IPS-18c (cell line): Measurements from ENCODE around the gene ARHGEF33.
"Not testable (repeated sequence)": the region's sequence is repeated elsewhere in the genome, so short reads cannot be mapped to it uniquely, and the experiment has no call there.

Experiments used
- H3K4me3 ChIP-seq: 2 replicates; pipeline ENCODE4 v1.7.0; 2013; ENCODE audit warnings: low read depth, mild to moderate bottlenecking, low read length, moderate library complexity; ENCODE audit not compliant: insufficient read depth
- H3K9me3 ChIP-seq: one replicate; pipeline ENCODE4 v1.6.1; 2013; ENCODE audit warnings: mild to moderate bottlenecking, low read length, moderate library complexity; ENCODE audit not compliant: control insufficient read depth, insufficient read depth

Gene ARHGEF33

GRCh38 chr2:38900726-38901125 lies 11.1 kb downstream of the ARHGEF33 start:
- no peaks in the 10 kb centered on the region for H3K9me3 ChIP-seq
- no peak overlapping the region for H3K4me3 ChIP-seq

- no peak overlapping the region for H3K4me3 ChIP-seq
- H3K9me3 ChIP-seq, result no peaks in the 10 kb centered on the region
Measured at GRCh38 chr2:38905251-38905650, 15.6 kb downstream of the ARHGEF33 start.

- Histone ChIP-seq H3K9me3 (no peaks in the 10 kb centered on the region), H3K4me3 (no peak overlapping the region)
Measured at GRCh38 chr2:38907242-38907641, 17.6 kb downstream of the ARHGEF33 start.

- no peaks in the 10 kb centered on the region for H3K9me3 ChIP-seq
- no peak overlapping the region for H3K4me3 ChIP-seq
Measured at GRCh38 chr2:38907743-38908562, 18.3 kb downstream of the ARHGEF33 start.

GRCh38 chr2:38909872-38910271 lies 20.2 kb downstream of the ARHGEF33 start:
- Histone ChIP-seq H3K9me3 (no peaks in the 10 kb centered on the region), H3K4me3 (no peak overlapping the region)

- no peaks in the 10 kb centered on the region for H3K9me3 ChIP-seq
- H3K4me3 ChIP-seq, result no peak overlapping the region
Measured at GRCh38 chr2:38911191-38911590, 21.5 kb downstream of the ARHGEF33 start.

- H3K4me3 ChIP-seq, result no peak overlapping the region
- H3K9me3 ChIP-seq, result no peaks in the 10 kb centered on the region
Measured at GRCh38 chr2:38912619-38913018, 22.9 kb downstream of the ARHGEF33 start.

- no peaks in the 10 kb centered on the region for H3K9me3 ChIP-seq
- H3K4me3 ChIP-seq, result no peak overlapping the region
Measured at GRCh38 chr2:38922389-38922788, 32.7 kb downstream of the ARHGEF33 start.

- H3K4me3 ChIP-seq, result no peak overlapping the region
- no peaks in the 10 kb centered on the region for H3K9me3 ChIP-seq
Measured at GRCh38 chr2:38922902-38923301, 33.2 kb downstream of the ARHGEF33 start.

- Histone ChIP-seq H3K9me3 (no peaks in the 10 kb centered on the region), H3K4me3 (no peak overlapping the region)
Measured at GRCh38 chr2:38925982-38926381, 36.3 kb downstream of the ARHGEF33 start.

- H3K9me3 ChIP-seq, result no peaks in the 10 kb centered on the region
- H3K4me3 ChIP-seq, result no peak overlapping the region
Measured at GRCh38 chr2:38930600-38930999, 40.9 kb downstream of the ARHGEF33 start.

GRCh38 chr2:38932586-38932985 lies 42.9 kb downstream of the ARHGEF33 start:
- Histone ChIP-seq H3K9me3 (no peaks in the 10 kb centered on the region), H3K4me3 (no peak overlapping the region)

GRCh38 chr2:38933653-38934052 lies 44.0 kb downstream of the ARHGEF33 start:
- Histone ChIP-seq H3K4me3 (no peak overlapping the region), H3K9me3 (no peaks in the 10 kb centered on the region)

- no peak overlapping the region for H3K4me3 ChIP-seq
- no peaks in the 10 kb centered on the region for H3K9me3 ChIP-seq
Measured at GRCh38 chr2:38934742-38935141, 45.1 kb downstream of the ARHGEF33 start.

- Histone ChIP-seq H3K9me3 (no peaks in the 10 kb centered on the region), H3K4me3 (no peak overlapping the region)
Measured at GRCh38 chr2:38935568-38936172, 46.0 kb downstream of the ARHGEF33 start.

- not testable (repeated sequence) for H3K4me3 ChIP-seq, H3K9me3 ChIP-seq
Measured at GRCh38 chr2:38936516-38936915, 46.8 kb downstream of the ARHGEF33 start.

- Histone ChIP-seq H3K9me3 (no peaks in the 10 kb centered on the region), H3K4me3 (no peak overlapping the region)
Measured at GRCh38 chr2:38937548-38937947, 47.9 kb downstream of the ARHGEF33 start.

GRCh38 chr2:38940746-38941145 lies 51.1 kb downstream of the ARHGEF33 start:
- Histone ChIP-seq H3K4me3 (no peak overlapping the region), H3K9me3 (no peaks in the 10 kb centered on the region)
